AG10803 (cell line): ENCODE data around the gene DNAJC4.

Source experiments
- DNase-seq: peaks from one replicate; pipeline ENCODE4 v3.0.0; 2010; ENCODE audit warnings: low read depth
- H3K4me3 ChIP-seq: 2 replicates; pipeline ENCODE4 v1.5.1; 2011; ENCODE audit warnings: mild to moderate bottlenecking, low read length, control low read depth
- TF ChIP-seq, protein P1 (sequence below): conservative IDR thresholded peaks from 2 replicates; pipeline ENCODE4 v1.5.1; 2011; ENCODE audit warnings: mild to moderate bottlenecking, low read length, control low read depth, inconsistent platforms

The DNAJC4 gene

DNA sequence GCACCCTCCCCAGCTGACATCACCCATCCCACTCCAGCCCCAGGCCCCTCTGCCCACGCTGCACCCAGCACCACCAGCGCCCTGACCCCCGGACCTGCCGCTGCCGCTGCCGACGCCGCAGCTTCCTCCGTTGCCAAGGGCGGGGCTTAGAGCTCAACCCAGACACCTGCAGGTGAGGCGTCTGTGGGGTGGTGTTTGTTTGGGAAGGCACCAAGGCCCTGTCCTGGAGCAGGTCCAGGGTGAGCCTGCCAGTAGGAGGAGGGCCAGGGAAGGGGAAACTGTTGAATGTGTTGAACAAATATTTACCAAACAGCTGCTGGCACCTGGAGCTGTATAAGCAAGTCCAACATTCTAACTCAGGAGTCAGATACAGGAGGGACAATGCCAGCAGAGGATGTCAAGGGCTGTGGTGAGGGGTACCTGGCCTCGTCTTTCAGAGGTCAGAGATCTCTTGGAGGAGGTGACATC lies 7.2 kb downstream of the DNAJC4 start:
- DNase-seq: no peak
- H3K4me3 ChIP-seq: no peak overlapping the region
- TF ChIP-seq, protein P1, sequence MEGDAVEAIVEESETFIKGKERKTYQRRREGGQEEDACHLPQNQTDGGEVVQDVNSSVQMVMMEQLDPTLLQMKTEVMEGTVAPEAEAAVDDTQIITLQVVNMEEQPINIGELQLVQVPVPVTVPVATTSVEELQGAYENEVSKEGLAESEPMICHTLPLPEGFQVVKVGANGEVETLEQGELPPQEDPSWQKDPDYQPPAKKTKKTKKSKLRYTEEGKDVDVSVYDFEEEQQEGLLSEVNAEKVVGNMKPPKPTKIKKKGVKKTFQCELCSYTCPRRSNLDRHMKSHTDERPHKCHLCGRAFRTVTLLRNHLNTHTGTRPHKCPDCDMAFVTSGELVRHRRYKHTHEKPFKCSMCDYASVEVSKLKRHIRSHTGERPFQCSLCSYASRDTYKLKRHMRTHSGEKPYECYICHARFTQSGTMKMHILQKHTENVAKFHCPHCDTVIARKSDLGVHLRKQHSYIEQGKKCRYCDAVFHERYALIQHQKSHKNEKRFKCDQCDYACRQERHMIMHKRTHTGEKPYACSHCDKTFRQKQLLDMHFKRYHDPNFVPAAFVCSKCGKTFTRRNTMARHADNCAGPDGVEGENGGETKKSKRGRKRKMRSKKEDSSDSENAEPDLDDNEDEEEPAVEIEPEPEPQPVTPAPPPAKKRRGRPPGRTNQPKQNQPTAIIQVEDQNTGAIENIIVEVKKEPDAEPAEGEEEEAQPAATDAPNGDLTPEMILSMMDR: no peak

DNA sequence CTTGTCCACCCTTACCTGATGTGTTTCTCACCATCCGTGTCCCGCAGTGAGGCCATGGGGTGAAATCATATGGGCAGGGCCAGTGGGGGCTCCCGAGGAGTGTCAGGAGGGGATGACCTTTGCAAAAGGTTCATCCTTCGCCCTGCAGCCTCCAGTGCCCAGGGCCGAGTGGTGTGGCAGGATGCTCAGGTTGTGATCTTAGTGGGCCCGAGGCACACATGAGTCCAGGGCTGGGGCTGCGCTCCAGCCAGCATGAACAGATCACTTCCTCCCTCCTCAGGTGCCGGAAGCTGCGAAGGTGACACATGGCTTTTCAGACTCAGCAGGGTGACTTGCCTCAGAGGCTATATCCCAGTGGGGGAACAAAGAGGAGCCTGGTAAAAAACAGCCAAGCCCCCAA lies 7.7 kb downstream of the DNAJC4 start:
- H3K4me3 ChIP-seq: no peak overlapping the region
- TF ChIP-seq, protein P1: no peak
- DNase-seq: no peak

DNA sequence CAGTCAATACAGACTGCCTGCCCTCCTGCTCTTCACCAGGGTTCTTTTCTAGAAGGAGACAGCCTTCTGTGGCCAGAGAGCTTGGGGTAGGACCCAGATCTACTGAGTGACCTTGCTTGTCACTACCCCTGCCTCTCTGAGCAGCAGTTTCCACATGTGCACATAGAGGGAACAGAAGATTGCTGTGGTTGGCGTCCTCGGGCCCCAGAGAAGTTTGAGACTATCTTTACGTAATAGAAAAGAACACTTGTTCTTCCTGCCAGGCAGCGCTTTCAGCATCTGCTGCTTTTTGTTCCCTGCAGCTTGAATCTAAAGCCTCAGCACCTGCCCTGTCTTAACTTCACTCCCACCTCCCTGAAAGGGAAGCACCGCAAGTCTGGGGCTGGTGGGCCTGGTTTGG lies 8.7 kb downstream of the DNAJC4 start:
- no peak overlapping the region for H3K4me3 ChIP-seq
- no peak for DNase-seq
- TF ChIP-seq, protein P1: no peak

DNA sequence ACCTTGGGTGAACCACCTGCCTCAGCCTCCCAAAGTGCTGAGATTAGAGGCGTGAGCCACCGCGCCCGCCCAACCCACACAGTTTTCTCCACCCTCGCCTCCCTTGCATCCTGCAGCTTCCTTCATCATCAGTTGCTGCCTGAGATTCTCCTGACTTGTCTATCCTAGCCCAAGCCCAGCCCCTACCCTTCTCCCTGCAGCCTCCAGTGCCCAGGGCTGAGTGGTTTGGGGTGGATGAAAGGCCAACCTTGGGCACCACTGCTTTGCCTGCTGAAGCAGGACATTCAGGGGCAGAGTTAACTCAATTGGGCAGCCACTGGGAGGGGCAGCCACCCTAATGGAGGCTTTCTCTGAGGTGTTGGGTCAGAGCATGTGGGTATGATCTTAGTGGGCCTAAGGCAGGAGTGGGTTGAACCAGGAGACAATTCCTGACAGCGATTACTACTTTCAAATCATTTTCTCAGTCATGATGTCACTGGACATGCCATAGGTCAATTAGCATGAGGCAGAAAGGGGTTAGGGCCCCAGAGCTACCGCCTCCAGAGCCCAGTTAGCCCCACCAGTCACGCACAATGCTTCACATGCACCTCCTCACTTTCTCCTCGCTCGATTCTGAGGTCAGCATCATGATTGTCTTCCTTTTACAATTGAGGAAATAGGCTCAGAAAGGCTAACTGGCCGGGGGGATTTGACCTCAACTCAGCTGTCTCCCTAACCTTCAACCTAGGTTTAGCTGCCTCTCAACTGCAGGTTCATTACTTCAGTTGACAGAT lies 9.5 kb downstream of the DNAJC4 start:
- H3K4me3 ChIP-seq: peak overlapping the region; percentile 79
- no peak for DNase-seq
- TF ChIP-seq, protein P1: no peak

DNA sequence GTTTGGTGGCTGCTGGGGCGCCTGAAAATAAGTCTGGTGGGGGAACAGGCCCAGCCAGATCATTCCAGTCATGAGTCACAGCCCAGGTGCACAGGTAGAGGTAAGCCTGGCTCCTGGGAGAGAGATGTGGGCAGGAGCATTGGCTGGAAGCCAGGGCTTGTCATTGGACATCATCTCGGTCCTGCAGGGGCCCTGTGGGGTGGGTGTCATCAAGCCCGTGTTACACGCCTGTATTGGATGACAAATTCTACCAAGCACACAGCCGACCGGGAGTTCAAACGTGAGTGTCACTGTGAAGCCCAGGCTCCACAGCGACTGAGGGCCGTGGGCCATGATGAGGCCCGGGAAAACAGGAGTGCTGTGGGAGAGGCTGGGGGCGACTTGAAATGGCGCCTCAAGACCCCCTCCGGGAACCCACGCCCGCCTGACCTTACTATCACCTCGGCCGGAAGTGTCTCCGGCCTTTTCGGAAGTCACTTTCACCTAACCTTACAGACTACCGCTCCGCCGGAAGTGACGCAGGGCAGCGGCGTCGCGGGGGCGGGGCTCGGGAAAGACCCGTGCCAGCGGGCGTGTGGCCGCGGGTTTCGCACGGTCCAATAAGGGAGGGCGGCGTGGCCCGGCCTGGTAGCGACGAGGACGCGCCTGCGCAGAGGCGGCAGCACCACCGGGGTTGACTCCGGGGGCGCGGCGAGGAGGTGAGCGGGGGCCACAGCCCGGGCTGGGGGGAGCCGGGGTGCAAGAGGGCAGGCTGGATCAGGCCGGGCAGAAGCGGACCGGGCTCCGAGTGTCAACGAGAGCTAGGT lies 10.3 kb downstream of the DNAJC4 start, which contains the start of gene FKBP2:
FKBP2 (plus strand) TSS at position 661 of the 806 bp plus-strand sequence. CDS start 1,293 bp downstream, outside the sequence.
- peak; percentile 96 for DNase-seq
- H3K4me3 ChIP-seq: peak within 1 kb of the TSS; percentile 82
- TF ChIP-seq, protein P1: no peak

DNA sequence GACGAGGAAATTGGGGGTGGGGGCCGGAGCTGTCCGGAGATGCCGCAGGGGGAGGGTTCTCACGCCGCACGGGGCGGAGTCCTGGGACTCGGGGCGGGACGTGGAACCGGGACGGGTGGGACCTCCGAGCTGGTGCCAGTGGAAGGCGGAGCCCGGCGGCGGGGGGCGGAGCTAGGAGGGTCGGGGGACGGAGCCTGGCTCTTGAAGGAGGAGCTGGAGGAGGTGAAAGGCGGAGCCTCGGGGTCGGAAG lies 10.8 kb downstream of the DNAJC4 start:
- DNase-seq: peak; percentile 99
- TF ChIP-seq, protein P1: no peak
- H3K4me3 ChIP-seq: peak overlapping the region; percentile 74
